ENCODE results near the gene PERM1. TPM values are rescaled to one million over a fixed set of nuclear protein-coding genes. Genes with fewer than 3 reads are reported as not detected.
"Not testable (repeated sequence)": the region's sequence is repeated elsewhere in the genome, so short reads cannot be mapped to it uniquely, and the experiment has no call there.

PERM1 gene
- total RNA-seq, 1 experiment from 2014 or later, result 1.5 TPM

- in situ Hi-C loops (cut with HindIII; ENCODE audit: low pct_unique_long_range_greater_than_20kb, low sequenced_read_pairs) (no loop called here), intact Hi-C loops (cut with micrococcal nuclease; ENCODE audit: unreplicated experiment) (loop anchor here (10.0 kb wide), 1 partner anchor 53 kb away; no protein-coding TSS in a partner anchor)
- Histone ChIP-seq H3K27ac (ENCODE audit: low read length) (no peak overlapping the region), H3K9me3 (ENCODE audit: control insufficient read depth, insufficient read depth, low read depth, low read length) (no peaks in the 10 kb centered on the region), H3K27me3 (ENCODE audit: control insufficient read depth, insufficient read depth, low read length) (no peaks in the 10 kb centered on the region), H3K4me1 (ENCODE audit: control insufficient read depth, insufficient read depth, low read length) (peaks cover 10% of the 10 kb centered on the region), H3K4me3 (ENCODE audit: low read depth in 2 of 2, low read length in 2 of 2) (no peak overlapping the region), H3K36me3 (ENCODE audit: control insufficient read depth, insufficient read depth, low read length) (no peaks in the 10 kb centered on the region; the same call in 1 of the 2 replicates)
- no peak for DNase-seq (ENCODE audit: low read depth, low spot score)
- TF ChIP-seq TCF7L2 (IDR thresholded peaks at IDR 0.05; ENCODE audit: low read depth, low read length) (no peak), REST (IDR thresholded peaks at IDR 0.05; ENCODE audit: insufficient read depth in 1 of 2, low read depth in 2 of 2, low read length in 1 of 2) (no peak), POLR2AphosphoS5 (IDR thresholded peaks at IDR 0.05; ENCODE audit: low read depth, low read length) (no peak), CTCF (IDR thresholded peaks at IDR 0.05) (no peak), SIN3A (IDR thresholded peaks at IDR 0.05; ENCODE audit: borderline replicate concordance, insufficient read depth, low read depth, low read length) (no peak)
- ATAC-seq, result no peak
- BruUV-seq (replicated peaks), result no TSS peak
- POLR2A ChIA-PET, result no interaction called here
- CTCF ChIA-PET, result no interaction called here
Measured at GRCh38 chr1:1011396-1011949, 29.6 kb upstream of the PERM1 start.

GRCh38 chr1:1010131-1010530 is 28.2 kb upstream of the PERM1 start:
- BruUV-seq (replicated peaks); ATAC-seq; H3K36me3 ChIP-seq (ENCODE audit: control insufficient read depth, insufficient read depth, low read length); in situ Hi-C loops (cut with HindIII; ENCODE audit: low pct_unique_long_range_greater_than_20kb, low sequenced_read_pairs); H3K9me3 ChIP-seq (ENCODE audit: control insufficient read depth, insufficient read depth, low read depth, low read length); H3K27me3 ChIP-seq (ENCODE audit: control insufficient read depth, insufficient read depth, low read length); H3K27ac ChIP-seq (ENCODE audit: low read length); H3K4me3 ChIP-seq (ENCODE audit: low read depth in 2 of 2, low read length in 2 of 2); CTCF ChIA-PET; DNase-seq (ENCODE audit: low read depth, low spot score): not testable (repeated sequence)
- peaks cover 16% of the 10 kb centered on the region for H3K4me1 ChIP-seq (ENCODE audit: control insufficient read depth, insufficient read depth, low read length)
- intact Hi-C loops (cut with micrococcal nuclease; ENCODE audit: unreplicated experiment), result loop anchor here (10.0 kb wide), 1 partner anchor 55 kb away; no protein-coding TSS in a partner anchor
- POLR2A ChIA-PET, result interaction anchor here (0.6 kb wide), 1 partner anchor 12 kb away, joined by 3 read pairs; no protein-coding TSS in a partner anchor

GRCh38 chr1:1006305-1007159 is 24.6 kb upstream of the PERM1 start:
- ATAC-seq, result no peak
- in situ Hi-C loops (cut with HindIII; ENCODE audit: low pct_unique_long_range_greater_than_20kb, low sequenced_read_pairs), result no loop called here

More at GRCh38 chr1:1006305-1007159, 24.6 kb upstream of the PERM1 start:
- POLR2A ChIA-PET, result no interaction called here
- TF ChIP-seq CTCF (IDR thresholded peaks at IDR 0.05) (no peak), SIN3A (IDR thresholded peaks at IDR 0.05; ENCODE audit: borderline replicate concordance, insufficient read depth, low read depth, low read length) (no peak), TCF7L2 (IDR thresholded peaks at IDR 0.05; ENCODE audit: low read depth, low read length) (no peak), POLR2AphosphoS5 (IDR thresholded peaks at IDR 0.05; ENCODE audit: low read depth, low read length) (no peak), REST (IDR thresholded peaks at IDR 0.05; ENCODE audit: insufficient read depth in 1 of 2, low read depth in 2 of 2, low read length in 1 of 2) (no peak)
- DNase-seq (ENCODE audit: low read depth, low spot score), result no peak
- Histone ChIP-seq H3K36me3 (ENCODE audit: control insufficient read depth, insufficient read depth, low read length) (no peaks in the 10 kb centered on the region), H3K4me1 (ENCODE audit: control insufficient read depth, insufficient read depth, low read length) (peaks cover 24% of the 10 kb centered on the region), H3K9me3 (ENCODE audit: control insufficient read depth, insufficient read depth, low read depth, low read length) (no peaks in the 10 kb centered on the region), H3K27me3 (ENCODE audit: control insufficient read depth, insufficient read depth, low read length) (no peaks in the 10 kb centered on the region), H3K4me3 (ENCODE audit: low read depth in 2 of 2, low read length in 2 of 2) (no peak overlapping the region), H3K27ac (ENCODE audit: low read length) (no peak overlapping the region)
- BruUV-seq (replicated peaks), result no TSS peak
- intact Hi-C loops (cut with micrococcal nuclease; ENCODE audit: unreplicated experiment), result no loop called here
- CTCF ChIA-PET, result interaction anchor here (0.6 kb wide), 1 partner anchor 174 kb away, joined by 3 read pairs; no protein-coding TSS in a partner anchor

All from Panc1 (cell line).